Neural cell (in vitro differentiated cells): Measurements from ENCODE around the gene TBL1X. TPM values are rescaled to one million over a fixed set of nuclear protein-coding genes. Genes with fewer than 3 reads are reported as not detected.

Source experiments
- H2AFZ ChIP-seq: fragments of 200-600, 300-800 bp; sonication (generic), shearing (Covaris generic); 2 replicates; pipeline ENCODE4 v1.6.0; 2014; ENCODE audit warnings: low read depth, mild to moderate bottlenecking, antibody characterized with exemption, low read length, moderate library complexity
- H3F3A ChIP-seq: fragments of 200-600 bp; shearing (Covaris generic); 2 replicates; pipeline ENCODE4 v1.6.1; 2016; ENCODE audit warnings: mild to moderate bottlenecking, moderate library complexity, mixed read lengths, antibody characterized with exemption, low read length; ENCODE audit not compliant: insufficient read depth, poor library complexity, severe bottlenecking
- H3K27ac ChIP-seq: fragments of 200-600, 300-800 bp; sonication (generic), shearing (Covaris generic); 2 replicates; pipeline ENCODE4 v1.5.1; 2014; ENCODE audit warnings: mild to moderate bottlenecking, low read length, moderate library complexity
- H3K27me3 ChIP-seq: fragments of 300-800, 200-600 bp; sonication (generic), shearing (Covaris generic); 2 replicates; pipeline ENCODE4 v1.6.0; 2014; ENCODE audit warnings: mild to moderate bottlenecking, low read depth, low read length, moderate library complexity; ENCODE audit not compliant: insufficient read depth
- H3K36me3 ChIP-seq: fragments of 300-800, 200-600 bp; sonication (generic), shearing (Covaris generic); 2 replicates; pipeline ENCODE4 v1.5.1; 2014; ENCODE audit warnings: mild to moderate bottlenecking, antibody characterized with exemption, low read length, moderate library complexity; ENCODE audit not compliant: insufficient read depth
- H3K4me2 ChIP-seq: fragments of 300-800, 200-600 bp; sonication (generic), shearing (Covaris generic); 2 replicates; pipeline ENCODE4 v1.6.0; 2014; ENCODE audit warnings: mild to moderate bottlenecking, low read length
- H3K4me3 ChIP-seq: fragments of 300-800, 200-600 bp; sonication (generic), shearing (Covaris generic); 2 replicates; pipeline ENCODE4 v1.5.1; 2014; ENCODE audit warnings: mild to moderate bottlenecking, low read length, moderate library complexity
- H3K79me2 ChIP-seq: fragments of 200-600 bp; shearing (Covaris generic); replicated peaks from 2 replicates; pipeline ENCODE4 v1.6.0; 2014; ENCODE audit warnings: mild to moderate bottlenecking, low read length, moderate library complexity; ENCODE audit not compliant: insufficient read depth
- H3K9ac ChIP-seq: fragments of 300-800, 200-600 bp; sonication (generic), shearing (Covaris generic); 2 replicates; pipeline ENCODE4 v1.6.1; 2016; ENCODE audit warnings: mild to moderate bottlenecking, low read length, mixed read lengths
- H3K9me2 ChIP-seq: fragments of 200-600 bp; shearing (Covaris generic); 2 replicates; pipeline ENCODE4 v1.6.1; 2016; ENCODE audit warnings: mild to moderate bottlenecking, low read length, mixed read lengths; ENCODE audit not compliant: insufficient read depth
- H3K9me3 ChIP-seq: fragments of 200-600, 300-800 bp; sonication (generic), shearing (Covaris generic); 2 replicates; pipeline ENCODE4 v1.6.1; 2016; ENCODE audit warnings: mild to moderate bottlenecking, mixed run types, low read length, moderate library complexity, mixed read lengths
- H4K20me1 ChIP-seq: fragments of 200-600 bp; shearing (Covaris generic); 2 replicates; pipeline ENCODE4 v1.6.1; 2016; ENCODE audit warnings: mild to moderate bottlenecking, mixed run types; ENCODE audit not compliant: insufficient read depth
- EP300 ChIP-seq: fragments of 450-650 bp; conservative IDR thresholded peaks from 2 replicates; pipeline ENCODE4 v1.6.1; 2014; ENCODE audit warnings: antibody characterized with exemption, mild to moderate bottlenecking, moderate library complexity; ENCODE audit not compliant: poor library complexity, severe bottlenecking
- EZH2 ChIP-seq: fragments of 200-600, 300-800 bp; shearing (Covaris generic), sonication (generic); IDR thresholded peaks from 2 replicates; pipeline ENCODE4 v1.6.1; 2014; ENCODE audit warnings: antibody characterized with exemption, low read length, borderline replicate concordance, mild to moderate bottlenecking; ENCODE audit not compliant: insufficient read depth, poor library complexity, severe bottlenecking
- MXI1 ChIP-seq: fragments of 450-650 bp; conservative IDR thresholded peaks from 2 replicates; pipeline ENCODE4 v1.6.1; 2014; ENCODE audit warnings: antibody characterized with exemption, mild to moderate bottlenecking; ENCODE audit not compliant: poor library complexity, severe bottlenecking
- POLR2AphosphoS5 ChIP-seq: IDR thresholded peaks from 2 replicates; pipeline ENCODE4 v1.6.1; 2012
- RAD21 ChIP-seq: fragments of 450-650 bp; conservative IDR thresholded peaks from 2 replicates; pipeline ENCODE4 v1.6.1; 2014; ENCODE audit warnings: antibody characterized with exemption, mild to moderate bottlenecking, moderate library complexity
- SMC3 ChIP-seq: fragments of 450-650 bp; conservative IDR thresholded peaks from 2 replicates; pipeline ENCODE4 v1.6.1; 2014; ENCODE audit warnings: antibody characterized with exemption, mild to moderate bottlenecking, moderate library complexity; ENCODE audit not compliant: poor library complexity
- TAF1 ChIP-seq: IDR thresholded peaks from 2 replicates; pipeline ENCODE4 v1.6.1; 2012; ENCODE audit warnings: low read depth
- polyA plus RNA-seq: library from polyadenylated mRNA; depleted of rRNA; stranded (reverse); fragments of >200 nt; gene quantifications from 2 replicates; pipeline ENCODE4 v1.2.3, GENCODE V29; 2014
- TF ChIP-seq, protein P1 (sequence below): IDR thresholded peaks from 2 replicates; pipeline ENCODE4 v1.6.1; 2012; ENCODE audit warnings: borderline replicate concordance
- TF ChIP-seq, protein P2 (sequence below): fragments of 450-650 bp; IDR thresholded peaks from 2 replicates; pipeline ENCODE4 v1.5.1; 2014; ENCODE audit warnings: antibody characterized with exemption, mild to moderate bottlenecking, moderate library complexity; ENCODE audit not compliant: poor library complexity, severe bottlenecking

The TBL1X gene
- polyA plus RNA-seq, 1 donor from 2014 or later, result 2.2 TPM

DNA sequence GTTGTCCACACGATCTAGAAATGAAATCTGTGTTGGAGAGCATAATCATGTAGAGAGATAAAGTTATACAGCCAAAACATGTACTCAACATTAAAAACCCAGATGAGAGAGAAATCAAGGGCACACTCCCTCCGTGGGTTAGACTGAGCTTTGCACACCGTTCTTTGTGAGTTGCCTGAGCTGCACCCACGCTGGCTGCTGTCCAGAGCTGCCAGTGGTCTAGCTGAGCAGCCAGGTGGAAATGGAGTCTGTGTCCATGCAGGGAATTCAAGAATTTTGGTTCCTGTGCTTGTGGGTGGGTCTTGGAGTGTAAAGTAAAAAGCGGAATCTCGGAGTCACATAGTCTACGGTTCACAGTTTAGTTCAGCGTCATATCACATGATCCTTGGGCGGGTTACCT is 216.2 kb downstream of the TBL1X start:
- no peak overlapping the region for H3K27ac ChIP-seq
- H3K9ac ChIP-seq, result no peak overlapping the region
- H3F3A ChIP-seq, result no peaks in the 10 kb centered on the region
- no peak overlapping the region for H2AFZ ChIP-seq
- H3K4me3 ChIP-seq, result no peak overlapping the region
- TF ChIP-seq TAF1 (no peak), EZH2 (no peak), MXI1 (no peak), EP300 (no peak), RAD21 (no peak), SMC3 (no peak), POLR2AphosphoS5 (no peak)
- TF ChIP-seq, protein P1, sequence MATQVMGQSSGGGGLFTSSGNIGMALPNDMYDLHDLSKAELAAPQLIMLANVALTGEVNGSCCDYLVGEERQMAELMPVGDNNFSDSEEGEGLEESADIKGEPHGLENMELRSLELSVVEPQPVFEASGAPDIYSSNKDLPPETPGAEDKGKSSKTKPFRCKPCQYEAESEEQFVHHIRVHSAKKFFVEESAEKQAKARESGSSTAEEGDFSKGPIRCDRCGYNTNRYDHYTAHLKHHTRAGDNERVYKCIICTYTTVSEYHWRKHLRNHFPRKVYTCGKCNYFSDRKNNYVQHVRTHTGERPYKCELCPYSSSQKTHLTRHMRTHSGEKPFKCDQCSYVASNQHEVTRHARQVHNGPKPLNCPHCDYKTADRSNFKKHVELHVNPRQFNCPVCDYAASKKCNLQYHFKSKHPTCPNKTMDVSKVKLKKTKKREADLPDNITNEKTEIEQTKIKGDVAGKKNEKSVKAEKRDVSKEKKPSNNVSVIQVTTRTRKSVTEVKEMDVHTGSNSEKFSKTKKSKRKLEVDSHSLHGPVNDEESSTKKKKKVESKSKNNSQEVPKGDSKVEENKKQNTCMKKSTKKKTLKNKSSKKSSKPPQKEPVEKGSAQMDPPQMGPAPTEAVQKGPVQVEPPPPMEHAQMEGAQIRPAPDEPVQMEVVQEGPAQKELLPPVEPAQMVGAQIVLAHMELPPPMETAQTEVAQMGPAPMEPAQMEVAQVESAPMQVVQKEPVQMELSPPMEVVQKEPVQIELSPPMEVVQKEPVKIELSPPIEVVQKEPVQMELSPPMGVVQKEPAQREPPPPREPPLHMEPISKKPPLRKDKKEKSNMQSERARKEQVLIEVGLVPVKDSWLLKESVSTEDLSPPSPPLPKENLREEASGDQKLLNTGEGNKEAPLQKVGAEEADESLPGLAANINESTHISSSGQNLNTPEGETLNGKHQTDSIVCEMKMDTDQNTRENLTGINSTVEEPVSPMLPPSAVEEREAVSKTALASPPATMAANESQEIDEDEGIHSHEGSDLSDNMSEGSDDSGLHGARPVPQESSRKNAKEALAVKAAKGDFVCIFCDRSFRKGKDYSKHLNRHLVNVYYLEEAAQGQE, result no peak
- TF ChIP-seq, protein P2, sequence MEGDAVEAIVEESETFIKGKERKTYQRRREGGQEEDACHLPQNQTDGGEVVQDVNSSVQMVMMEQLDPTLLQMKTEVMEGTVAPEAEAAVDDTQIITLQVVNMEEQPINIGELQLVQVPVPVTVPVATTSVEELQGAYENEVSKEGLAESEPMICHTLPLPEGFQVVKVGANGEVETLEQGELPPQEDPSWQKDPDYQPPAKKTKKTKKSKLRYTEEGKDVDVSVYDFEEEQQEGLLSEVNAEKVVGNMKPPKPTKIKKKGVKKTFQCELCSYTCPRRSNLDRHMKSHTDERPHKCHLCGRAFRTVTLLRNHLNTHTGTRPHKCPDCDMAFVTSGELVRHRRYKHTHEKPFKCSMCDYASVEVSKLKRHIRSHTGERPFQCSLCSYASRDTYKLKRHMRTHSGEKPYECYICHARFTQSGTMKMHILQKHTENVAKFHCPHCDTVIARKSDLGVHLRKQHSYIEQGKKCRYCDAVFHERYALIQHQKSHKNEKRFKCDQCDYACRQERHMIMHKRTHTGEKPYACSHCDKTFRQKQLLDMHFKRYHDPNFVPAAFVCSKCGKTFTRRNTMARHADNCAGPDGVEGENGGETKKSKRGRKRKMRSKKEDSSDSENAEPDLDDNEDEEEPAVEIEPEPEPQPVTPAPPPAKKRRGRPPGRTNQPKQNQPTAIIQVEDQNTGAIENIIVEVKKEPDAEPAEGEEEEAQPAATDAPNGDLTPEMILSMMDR, result no peak
- H3K4me2 ChIP-seq, result no peak overlapping the region
- no peaks in the 10 kb centered on the region for H3K36me3 ChIP-seq
- H3K9me3 ChIP-seq, result no peaks in the 10 kb centered on the region
- H4K20me1 ChIP-seq, result no peaks in the 10 kb centered on the region
- no peaks in the 10 kb centered on the region for H3K27me3 ChIP-seq
- H3K9me2 ChIP-seq, result no peaks in the 10 kb centered on the region
- no peaks in the 10 kb centered on the region for H3K79me2 ChIP-seq

DNA sequence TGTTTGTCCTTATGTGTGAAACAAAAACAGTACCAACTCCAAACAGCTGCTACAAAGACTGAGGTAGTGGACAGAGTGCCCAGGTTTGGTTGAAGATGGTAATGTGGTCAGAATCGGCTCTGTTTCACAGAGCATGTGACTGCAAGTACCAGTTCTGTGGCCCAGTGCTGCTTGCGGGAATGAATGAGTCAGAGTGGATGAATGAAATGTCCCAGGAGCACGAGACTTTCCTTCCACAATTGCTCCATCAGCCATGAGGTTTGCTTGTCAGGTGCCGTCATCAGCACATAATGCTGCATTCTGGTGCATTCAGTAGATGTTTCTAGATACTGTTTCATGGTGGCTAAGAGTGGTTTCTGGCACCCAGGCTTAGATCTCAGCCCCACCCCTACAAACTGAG is 216.6 kb downstream of the TBL1X start:
- Histone ChIP-seq H3K9me2 (no peaks in the 10 kb centered on the region), H3K4me2 (no peak overlapping the region), H3K27me3 (no peaks in the 10 kb centered on the region), H3K9me3 (no peaks in the 10 kb centered on the region), H3K9ac (no peak overlapping the region), H3K36me3 (no peaks in the 10 kb centered on the region), H4K20me1 (no peaks in the 10 kb centered on the region), H3K4me3 (no peak overlapping the region), H3F3A (no peaks in the 10 kb centered on the region), H3K27ac (no peak overlapping the region), H2AFZ (no peak overlapping the region), H3K79me2 (no peaks in the 10 kb centered on the region)
- no peak for TF ChIP-seq MXI1
- TF ChIP-seq, protein P1, result no peak
- no peak for TF ChIP-seq TAF1
- TF ChIP-seq SMC3, result no peak
- no peak for TF ChIP-seq RAD21
- TF ChIP-seq POLR2AphosphoS5, result no peak
- TF ChIP-seq EZH2, result no peak
- TF ChIP-seq, protein P2, result no peak
- no peak for TF ChIP-seq EP300
